SU-DHL-6 (cell line): ENCODE measurements around the gene CRMP1.

Experiments
- H2AFZ ChIP-seq: fragments of 200-600 bp; sonication (generic); 2 replicates; pipeline ENCODE4 v1.6.1; 2014; ENCODE audit warnings: low read depth, mild to moderate bottlenecking, moderate library complexity, mixed read lengths, antibody characterized with exemption, low read length; ENCODE audit not compliant: severe bottlenecking
- H3F3A ChIP-seq: fragments of 200-600 bp; shearing (Covaris generic); 2 replicates; pipeline ENCODE4 v1.6.0; 2016; ENCODE audit warnings: antibody characterized with exemption, mild to moderate bottlenecking; ENCODE audit not compliant: insufficient read depth
- H3K27ac ChIP-seq: fragments of 200-600 bp; sonication (generic); 2 replicates; pipeline ENCODE4 v1.5.1; 2016; ENCODE audit warnings: low read depth, mild to moderate bottlenecking, low read length, moderate library complexity, mixed read lengths
- H3K27me3 ChIP-seq: fragments of 200-600 bp; sonication (generic), shearing (Covaris generic); 2 replicates; pipeline ENCODE4 v1.6.0; 2014; ENCODE audit warnings: mild to moderate bottlenecking, low read length
- H3K36me3 ChIP-seq: fragments of 200-600 bp; sonication (generic); 2 replicates; pipeline ENCODE4 v1.6.1; 2014; ENCODE audit warnings: mild to moderate bottlenecking, low read length, mixed read lengths
- H3K4me2 ChIP-seq: fragments of 300-600, 200-600 bp; shearing (Covaris generic), sonication (generic); 2 replicates; pipeline ENCODE4 v1.6.0; 2014; ENCODE audit warnings: low read length, low read depth, mild to moderate bottlenecking; ENCODE audit not compliant: poor library complexity, severe bottlenecking
- H3K4me3 ChIP-seq: fragments of 200-600 bp; sonication (generic); 2 replicates; pipeline ENCODE4 v1.5.1; 2014; ENCODE audit warnings: antibody characterized with exemption, low read length, mild to moderate bottlenecking, mixed read lengths; ENCODE audit not compliant: insufficient read depth, poor library complexity, severe bottlenecking
- H3K79me2 ChIP-seq: fragments of 200-600 bp; sonication (generic); 2 replicates; pipeline ENCODE4 v1.6.1; 2014; ENCODE audit warnings: mild to moderate bottlenecking, low read length, moderate library complexity; ENCODE audit not compliant: insufficient read depth
- H3K9ac ChIP-seq: fragments of 200-600 bp; sonication (generic); 2 replicates; pipeline ENCODE4 v1.7.0; 2014; ENCODE audit warnings: mild to moderate bottlenecking, low read length
- H3K9me2 ChIP-seq: fragments of 200-600 bp; sonication (generic); replicated peaks from 2 replicates; pipeline ENCODE4 v1.6.1; 2014; ENCODE audit warnings: low read length; ENCODE audit not compliant: insufficient read depth
- H3K9me3 ChIP-seq: fragments of 200-600 bp; sonication (generic); 2 replicates; pipeline ENCODE4 v1.6.1; 2014; ENCODE audit warnings: low read length, mixed read lengths; ENCODE audit not compliant: insufficient read depth
- H4K20me1 ChIP-seq: fragments of 200-600 bp; sonication (generic); 2 replicates; pipeline ENCODE4 v1.6.1; 2014; ENCODE audit warnings: low read depth, mild to moderate bottlenecking, antibody characterized with exemption, low read length, moderate library complexity, mixed read lengths
- CTCF ChIP-seq: fragments of 200-600 bp; sonication (generic); IDR thresholded peaks from one replicate; pipeline ENCODE4 v1.5.1; 2017; ENCODE audit warnings: antibody characterized with exemption, mild to moderate bottlenecking, low read length, moderate library complexity; ENCODE audit not compliant: insufficient read depth, poor library complexity, severe bottlenecking
- EZH2phosphoT487 ChIP-seq: fragments of 200-600 bp; sonication (generic), shearing (Covaris generic); conservative IDR thresholded peaks from 2 replicates; pipeline ENCODE4 v1.6.1; 2018; ENCODE audit warnings: mild to moderate bottlenecking, antibody characterized with exemption, low read length, moderate library complexity, mixed read lengths

The CRMP1 gene

DNA sequence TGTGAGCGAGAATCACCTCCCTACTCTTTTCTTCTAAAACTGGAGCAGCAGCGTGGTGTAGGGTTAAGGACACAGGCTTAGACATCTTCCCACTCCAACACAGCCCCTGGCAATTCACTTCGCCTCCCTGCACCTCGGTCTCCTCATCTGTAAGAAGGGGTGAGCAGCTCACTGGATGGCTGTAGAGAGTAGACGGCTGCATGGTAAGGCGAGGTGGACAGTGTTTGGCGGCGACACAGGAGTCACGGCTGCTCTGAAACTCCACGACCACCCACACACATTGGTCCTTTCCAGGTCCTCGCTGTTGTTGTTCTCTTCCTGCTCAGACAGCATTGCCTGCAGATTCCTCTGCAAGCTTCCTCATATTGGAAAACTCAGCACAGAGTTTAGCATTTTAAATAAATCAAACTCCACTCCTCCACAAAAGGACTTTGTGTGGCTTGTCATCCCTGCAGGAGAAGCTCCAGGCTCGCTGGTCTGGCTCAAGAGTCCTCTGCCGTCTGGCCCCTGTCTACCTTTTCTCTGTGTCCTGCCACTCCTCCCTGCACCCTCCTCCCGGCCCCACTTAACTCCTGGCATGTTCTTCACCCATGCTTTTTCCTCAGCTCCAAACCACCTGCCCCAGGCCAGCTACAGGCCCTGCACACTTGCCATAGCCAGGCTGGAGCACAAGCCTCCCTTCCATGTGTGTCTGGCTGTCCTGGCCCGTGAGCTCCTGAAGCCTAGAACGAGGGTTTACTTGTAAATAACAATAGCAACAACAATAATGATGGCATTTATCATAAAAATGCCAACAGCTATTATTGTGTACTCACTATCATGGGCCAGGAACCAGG lies 41.3 kb upstream of the CRMP1 start:
- Histone ChIP-seq H3K27me3 (no peaks in the 10 kb centered on the region), H3K36me3 (no peaks in the 10 kb centered on the region), H3K9ac (no peak overlapping the region), H2AFZ (no peak overlapping the region), H4K20me1 (no peaks in the 10 kb centered on the region), H3K79me2 (no peaks in the 10 kb centered on the region), H3F3A (no peaks in the 10 kb centered on the region), H3K4me2 (no peak overlapping the region), H3K27ac (no peak overlapping the region), H3K4me3 (no peak overlapping the region), H3K9me2 (no peaks in the 10 kb centered on the region), H3K9me3 (no peaks in the 10 kb centered on the region)
- TF ChIP-seq EZH2phosphoT487 (no peak), CTCF (no peak)

- H3K27me3 ChIP-seq: no peaks in the 10 kb centered on the region
- no peak overlapping the region for H3K4me2 ChIP-seq
- H3K27ac ChIP-seq: no peak overlapping the region
Observed at GRCh38 chr4:5933116-5933515, 40.2 kb upstream of the CRMP1 start.

GRCh38 chr4:5932035-5932568 lies 39.2 kb upstream of the CRMP1 start:
- Histone ChIP-seq H3K4me3 (no peak overlapping the region), H3K27me3 (no peaks in the 10 kb centered on the region)

More at GRCh38 chr4:5933116-5933515, 40.2 kb upstream of the CRMP1 start:
- Histone ChIP-seq H3K36me3 (no peaks in the 10 kb centered on the region), H2AFZ (no peak overlapping the region), H3F3A (no peaks in the 10 kb centered on the region), H3K9me3 (no peaks in the 10 kb centered on the region), H4K20me1 (no peaks in the 10 kb centered on the region), H3K79me2 (no peaks in the 10 kb centered on the region), H3K9ac (no peak overlapping the region), H3K4me3 (no peak overlapping the region), H3K9me2 (no peaks in the 10 kb centered on the region)
- TF ChIP-seq EZH2phosphoT487: no peak
- TF ChIP-seq CTCF: no peak

More at GRCh38 chr4:5932035-5932568, 39.2 kb upstream of the CRMP1 start:
- no peaks in the 10 kb centered on the region for H3K36me3 ChIP-seq
- TF ChIP-seq CTCF: no peak
- no peak for TF ChIP-seq EZH2phosphoT487
- H3K4me2 ChIP-seq: no peak overlapping the region
- no peaks in the 10 kb centered on the region for H3K9me2 ChIP-seq
- no peaks in the 10 kb centered on the region for H3K79me2 ChIP-seq
- H3K9me3 ChIP-seq: no peaks in the 10 kb centered on the region
- H3F3A ChIP-seq: no peaks in the 10 kb centered on the region
- H3K9ac ChIP-seq: no peak overlapping the region
- H3K27ac ChIP-seq: no peak overlapping the region
- H2AFZ ChIP-seq: no peak overlapping the region
- no peaks in the 10 kb centered on the region for H4K20me1 ChIP-seq
